Measurements from ENCODE around the gene SORCS2.

DNA sequence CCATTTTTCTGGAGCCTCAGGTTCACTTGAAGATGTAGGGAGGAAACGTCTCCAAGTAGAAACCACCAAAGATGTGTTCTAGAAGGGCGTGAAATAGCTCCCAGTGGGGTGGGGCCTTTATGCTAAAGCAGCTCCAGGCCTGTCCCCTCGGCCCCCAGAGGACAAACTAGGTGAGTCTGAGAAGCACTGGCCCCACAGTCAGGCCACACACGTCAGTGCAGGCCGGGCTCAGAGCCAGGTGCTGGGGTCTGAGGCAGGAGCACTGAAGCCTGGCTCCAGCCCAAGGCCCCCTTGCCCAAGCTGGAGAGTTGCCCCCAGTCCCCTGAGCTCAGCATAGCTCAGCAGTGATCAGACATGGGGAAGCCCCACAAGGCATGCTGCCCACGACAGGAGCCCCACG, 337.7 kb downstream of the SORCS2 start:
- no peak for TF ChIP-seq TAF1 (IDR thresholded peaks at IDR 0.05; ENCODE audit: borderline replicate concordance, insufficient read depth, low read length)
- no peak for TF ChIP-seq POLR2AphosphoS5 (IDR thresholded peaks at IDR 0.05; ENCODE audit: low read depth, low read length)
- TF ChIP-seq SIN3A (IDR thresholded peaks at IDR 0.05; ENCODE audit: borderline replicate concordance, insufficient read depth, low read length), result no peak
- TF ChIP-seq, protein P1, sequence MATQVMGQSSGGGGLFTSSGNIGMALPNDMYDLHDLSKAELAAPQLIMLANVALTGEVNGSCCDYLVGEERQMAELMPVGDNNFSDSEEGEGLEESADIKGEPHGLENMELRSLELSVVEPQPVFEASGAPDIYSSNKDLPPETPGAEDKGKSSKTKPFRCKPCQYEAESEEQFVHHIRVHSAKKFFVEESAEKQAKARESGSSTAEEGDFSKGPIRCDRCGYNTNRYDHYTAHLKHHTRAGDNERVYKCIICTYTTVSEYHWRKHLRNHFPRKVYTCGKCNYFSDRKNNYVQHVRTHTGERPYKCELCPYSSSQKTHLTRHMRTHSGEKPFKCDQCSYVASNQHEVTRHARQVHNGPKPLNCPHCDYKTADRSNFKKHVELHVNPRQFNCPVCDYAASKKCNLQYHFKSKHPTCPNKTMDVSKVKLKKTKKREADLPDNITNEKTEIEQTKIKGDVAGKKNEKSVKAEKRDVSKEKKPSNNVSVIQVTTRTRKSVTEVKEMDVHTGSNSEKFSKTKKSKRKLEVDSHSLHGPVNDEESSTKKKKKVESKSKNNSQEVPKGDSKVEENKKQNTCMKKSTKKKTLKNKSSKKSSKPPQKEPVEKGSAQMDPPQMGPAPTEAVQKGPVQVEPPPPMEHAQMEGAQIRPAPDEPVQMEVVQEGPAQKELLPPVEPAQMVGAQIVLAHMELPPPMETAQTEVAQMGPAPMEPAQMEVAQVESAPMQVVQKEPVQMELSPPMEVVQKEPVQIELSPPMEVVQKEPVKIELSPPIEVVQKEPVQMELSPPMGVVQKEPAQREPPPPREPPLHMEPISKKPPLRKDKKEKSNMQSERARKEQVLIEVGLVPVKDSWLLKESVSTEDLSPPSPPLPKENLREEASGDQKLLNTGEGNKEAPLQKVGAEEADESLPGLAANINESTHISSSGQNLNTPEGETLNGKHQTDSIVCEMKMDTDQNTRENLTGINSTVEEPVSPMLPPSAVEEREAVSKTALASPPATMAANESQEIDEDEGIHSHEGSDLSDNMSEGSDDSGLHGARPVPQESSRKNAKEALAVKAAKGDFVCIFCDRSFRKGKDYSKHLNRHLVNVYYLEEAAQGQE (IDR thresholded peaks at IDR 0.05; ENCODE audit: insufficient read depth in 1 of 2, low read depth in 2 of 2, low read length in 2 of 2), result no peak
- TF ChIP-seq FOXP2 (optimal IDR thresholded peaks at IDR 0.05; ENCODE audit: borderline replicate concordance, extremely low read depth, extremely low read length, insufficient read depth), result no peak

All from PFSK-1 (cell line).